GM12878 (cell line): ENCODE data around the gene HCFC1. TPM values are rescaled to one million over a fixed set of nuclear protein-coding genes. Genes with fewer than 3 reads are reported as not detected.

Source experiments
- GABPA ChIP-seq: IDR thresholded peaks from 2 replicates; pipeline ENCODE4 v1.6.1; 2014; ENCODE audit warnings: antibody characterized with exemption, low read depth, mild to moderate bottlenecking, inconsistent platforms
- GATAD2B ChIP-seq: fragments of 450-650 bp; conservative IDR thresholded peaks from 2 replicates; pipeline ENCODE4 v1.6.1; 2017; ENCODE audit warnings: low read depth, mild to moderate bottlenecking, moderate library complexity
- HDAC6 ChIP-seq: fragments of 200-600 bp; sonication (generic); IDR thresholded peaks from one replicate; pipeline ENCODE4 v1.8.0; 2017; ENCODE audit warnings: antibody characterized with exemption; ENCODE audit not compliant: unreplicated experiment
- IKZF1 ChIP-seq: fragments of 450-650 bp; conservative IDR thresholded peaks from 2 replicates; pipeline ENCODE4 v1.6.1; 2017; ENCODE audit warnings: antibody characterized with exemption, mild to moderate bottlenecking
- JUND ChIP-seq: IDR thresholded peaks from 2 replicates; pipeline ENCODE4 v1.6.1; 2012; ENCODE audit warnings: low read depth, mild to moderate bottlenecking, low read length, improper control_type of control experiment, moderate library complexity
- MEF2B ChIP-seq: fragments of 450-650 bp; IDR thresholded peaks from 2 replicates; pipeline ENCODE4 v1.6.1; 2018; ENCODE audit warnings: mild to moderate bottlenecking, moderate library complexity; ENCODE audit not compliant: partially characterized antibody, poor library complexity, severe bottlenecking
- MTA2 ChIP-seq: fragments of 450-650 bp; IDR thresholded peaks from 2 replicates; pipeline ENCODE4 v1.6.1; 2016; ENCODE audit warnings: low read depth, mild to moderate bottlenecking, moderate library complexity
- NBN ChIP-seq: fragments of 450-650 bp; IDR thresholded peaks from 2 replicates; pipeline ENCODE4 v1.6.1; 2016
- NFYB ChIP-seq: IDR thresholded peaks from 2 replicates; pipeline ENCODE4 v1.6.1; 2011; ENCODE audit warnings: low read depth, mild to moderate bottlenecking, low read length, improper control_type of control experiment, moderate library complexity; ENCODE audit not compliant: insufficient read depth
- NR2C1 ChIP-seq: fragments of 450-650 bp; IDR thresholded peaks from 2 replicates; pipeline ENCODE4 v1.6.1; 2017; ENCODE audit warnings: antibody characterized with exemption, mild to moderate bottlenecking, moderate library complexity
- POLR2A ChIP-seq: IDR thresholded peaks from 2 replicates; pipeline ENCODE4 v1.6.1; 2011; ENCODE audit warnings: low read depth, mild to moderate bottlenecking, low read length
- POU2F2 ChIP-seq: IDR thresholded peaks from 3 replicates; pipeline ENCODE4 v1.6.1; 2011; ENCODE audit warnings: low read depth, mild to moderate bottlenecking, low read length, borderline replicate concordance
- RELA ChIP-seq: fragments of 450-650 bp; IDR thresholded peaks from 2 replicates; pipeline ENCODE4 v1.8.0; 2014; ENCODE audit warnings: borderline replicate concordance; ENCODE audit not compliant: partially characterized antibody
- TCF7 ChIP-seq: IDR thresholded peaks from 2 replicates; pipeline ENCODE4 v1.6.1; 2014; ENCODE audit warnings: antibody characterized with exemption, borderline replicate concordance
- YY1 ChIP-seq: IDR thresholded peaks from 2 replicates; pipeline ENCODE4 v1.6.1; 2011; ENCODE audit warnings: low read depth, mild to moderate bottlenecking, low read length
- ZNF217 ChIP-seq: fragments of 450-650 bp; IDR thresholded peaks from 2 replicates; pipeline ENCODE4 v1.6.1; 2017; ENCODE audit warnings: antibody characterized with exemption, mild to moderate bottlenecking
- ZZZ3 ChIP-seq: IDR thresholded peaks from 2 replicates; pipeline ENCODE4 v1.6.1; 2011; ENCODE audit warnings: low read depth; ENCODE audit not compliant: control insufficient read depth, insufficient read length
- polyA plus RNA-seq, 11 experiments: library from polyadenylated mRNA; depleted of rRNA in 4 of 11; unstranded in 6 of 11; stranded (reverse) in 5 of 11; fragments of >200 nt; fragmentation: Nextera tagmentation in 4 of 11; fragmentation: Illumina TruSeq in 1 of 11; extraction: Ambion mirVana in 4 of 11; extraction: Trizol in 1 of 11; gene quantifications; 1 replicate in 1 of 11; 2 replicates in 10 of 11; pipeline versions ENCODE4 v1.2.1 to v1.2.3, GENCODE V29; 2011 to 2016; ENCODE audit warnings: inconsistent platforms in 2 of 11, missing spikeins in 2 of 11, low read depth in 1 of 11
- total RNA-seq, 4 experiments: library from RNA; depleted of rRNA in 3 of 4; stranded (reverse); fragments of >200 nt in 3 of 4; fragmentation: Illumina TruSeq in 1 of 4; extraction: Trizol in 1 of 4; gene quantifications; 2 replicates each; pipeline versions ENCODE4 v1.2.1 to v1.2.3, GENCODE V29; 2013 to 2021
- TF ChIP-seq, protein P1 (sequence below): IDR thresholded peaks from 2 replicates; pipeline ENCODE4 v1.6.1; 2011; ENCODE audit warnings: low read depth, low read length, improper control_type of control experiment, borderline replicate concordance
- TF ChIP-seq, protein P2 (sequence below): fragments of 450-650 bp; formaldehyde crosslinking; IDR thresholded peaks from 2 replicates; pipeline ENCODE4 v1.4.0; 2020; ENCODE audit warnings: mild to moderate bottlenecking, moderate library complexity
- TF ChIP-seq, protein P3 (sequence below): fragments of 450-650 bp; IDR thresholded peaks from 2 replicates; pipeline ENCODE4 v1.6.1; 2017; ENCODE audit warnings: low read depth, mild to moderate bottlenecking, moderate library complexity
- TF ChIP-seq, protein P4 (sequence below): fragments of 450-650 bp; IDR thresholded peaks from 2 replicates; pipeline ENCODE4 v1.6.1; 2017; ENCODE audit warnings: mild to moderate bottlenecking, low read depth, inconsistent platforms; ENCODE audit not compliant: poor library complexity, severe bottlenecking

Gene HCFC1
- total and polyA plus RNA-seq, 10 of the 15 experiments (the other 5 are each of a cell fraction or from before 2014, with no cell fraction given), result 3.9 to 92.7 (median 23.5) TPM

DNA sequence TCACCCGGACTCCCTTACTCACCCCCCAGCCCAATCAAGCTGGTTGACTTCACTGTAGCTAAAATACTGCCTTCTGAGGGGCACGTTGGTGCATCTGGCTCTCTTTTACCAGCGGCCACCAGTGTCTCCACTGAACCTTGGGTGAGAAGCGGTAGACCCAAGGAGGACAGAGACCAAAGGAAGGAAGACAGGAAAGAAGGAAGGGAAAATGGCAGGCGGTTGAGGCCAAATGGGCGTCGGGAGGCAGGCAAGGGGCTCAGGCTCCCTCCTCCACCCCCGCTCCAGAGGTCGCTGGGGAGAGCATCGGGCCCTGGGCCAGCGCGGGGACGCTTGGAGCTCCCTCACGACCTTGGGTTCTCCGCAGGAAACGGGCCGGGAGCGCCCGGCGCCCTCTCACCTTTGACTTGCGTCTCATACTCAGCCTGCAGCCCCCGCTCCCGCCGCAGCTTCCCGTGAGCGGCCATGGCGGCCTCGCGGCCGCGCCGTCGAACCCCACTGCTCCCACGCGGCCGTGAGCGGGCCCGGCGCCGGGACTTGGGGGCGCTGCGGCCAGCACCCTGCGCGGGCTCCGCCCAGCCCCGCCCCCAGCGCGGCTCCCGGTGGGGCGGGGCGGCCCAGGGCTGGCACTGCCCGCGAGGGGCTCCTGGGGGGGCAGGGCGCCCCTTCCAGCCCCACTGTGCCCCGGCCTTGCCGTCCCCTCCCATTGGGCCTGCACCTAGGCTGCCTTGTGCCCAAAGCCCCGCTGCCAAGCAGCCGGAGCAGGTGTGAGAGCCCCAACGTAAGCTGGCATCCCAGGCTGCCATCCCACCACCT lies 45.7 kb downstream of the HCFC1 start, which contains the start of gene ARHGAP4 (continued):
- TF ChIP-seq, protein P1, sequence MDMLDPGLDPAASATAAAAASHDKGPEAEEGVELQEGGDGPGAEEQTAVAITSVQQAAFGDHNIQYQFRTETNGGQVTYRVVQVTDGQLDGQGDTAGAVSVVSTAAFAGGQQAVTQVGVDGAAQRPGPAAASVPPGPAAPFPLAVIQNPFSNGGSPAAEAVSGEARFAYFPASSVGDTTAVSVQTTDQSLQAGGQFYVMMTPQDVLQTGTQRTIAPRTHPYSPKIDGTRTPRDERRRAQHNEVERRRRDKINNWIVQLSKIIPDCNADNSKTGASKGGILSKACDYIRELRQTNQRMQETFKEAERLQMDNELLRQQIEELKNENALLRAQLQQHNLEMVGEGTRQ, result no peak
- no peak for TF ChIP-seq JUND
- TF ChIP-seq, protein P2, sequence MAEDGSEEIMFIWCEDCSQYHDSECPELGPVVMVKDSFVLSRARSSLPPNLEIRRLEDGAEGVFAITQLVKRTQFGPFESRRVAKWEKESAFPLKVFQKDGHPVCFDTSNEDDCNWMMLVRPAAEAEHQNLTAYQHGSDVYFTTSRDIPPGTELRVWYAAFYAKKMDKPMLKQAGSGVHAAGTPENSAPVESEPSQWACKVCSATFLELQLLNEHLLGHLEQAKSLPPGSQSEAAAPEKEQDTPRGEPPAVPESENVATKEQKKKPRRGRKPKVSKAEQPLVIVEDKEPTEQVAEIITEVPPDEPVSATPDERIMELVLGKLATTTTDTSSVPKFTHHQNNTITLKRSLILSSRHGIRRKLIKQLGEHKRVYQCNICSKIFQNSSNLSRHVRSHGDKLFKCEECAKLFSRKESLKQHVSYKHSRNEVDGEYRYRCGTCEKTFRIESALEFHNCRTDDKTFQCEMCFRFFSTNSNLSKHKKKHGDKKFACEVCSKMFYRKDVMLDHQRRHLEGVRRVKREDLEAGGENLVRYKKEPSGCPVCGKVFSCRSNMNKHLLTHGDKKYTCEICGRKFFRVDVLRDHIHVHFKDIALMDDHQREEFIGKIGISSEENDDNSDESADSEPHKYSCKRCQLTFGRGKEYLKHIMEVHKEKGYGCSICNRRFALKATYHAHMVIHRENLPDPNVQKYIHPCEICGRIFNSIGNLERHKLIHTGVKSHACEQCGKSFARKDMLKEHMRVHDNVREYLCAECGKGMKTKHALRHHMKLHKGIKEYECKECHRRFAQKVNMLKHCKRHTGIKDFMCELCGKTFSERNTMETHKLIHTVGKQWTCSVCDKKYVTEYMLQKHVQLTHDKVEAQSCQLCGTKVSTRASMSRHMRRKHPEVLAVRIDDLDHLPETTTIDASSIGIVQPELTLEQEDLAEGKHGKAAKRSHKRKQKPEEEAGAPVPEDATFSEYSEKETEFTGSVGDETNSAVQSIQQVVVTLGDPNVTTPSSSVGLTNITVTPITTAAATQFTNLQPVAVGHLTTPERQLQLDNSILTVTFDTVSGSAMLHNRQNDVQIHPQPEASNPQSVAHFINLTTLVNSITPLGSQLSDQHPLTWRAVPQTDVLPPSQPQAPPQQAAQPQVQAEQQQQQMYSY (CRISPR knock-in tag), result no peak
- TF ChIP-seq MTA2, result no peak
- no peak for TF ChIP-seq NFYB
- TF ChIP-seq IKZF1, result peak; percentile 67
- peak; percentile 80 for TF ChIP-seq YY1
- no peak for TF ChIP-seq MEF2B
- TF ChIP-seq POU2F2, result no peak; the same call in 2 of the 3 replicates
- TF ChIP-seq RELA, result no peak
- TF ChIP-seq GABPA, result no peak
- TF ChIP-seq TCF7, result no peak
- TF ChIP-seq, protein P3, sequence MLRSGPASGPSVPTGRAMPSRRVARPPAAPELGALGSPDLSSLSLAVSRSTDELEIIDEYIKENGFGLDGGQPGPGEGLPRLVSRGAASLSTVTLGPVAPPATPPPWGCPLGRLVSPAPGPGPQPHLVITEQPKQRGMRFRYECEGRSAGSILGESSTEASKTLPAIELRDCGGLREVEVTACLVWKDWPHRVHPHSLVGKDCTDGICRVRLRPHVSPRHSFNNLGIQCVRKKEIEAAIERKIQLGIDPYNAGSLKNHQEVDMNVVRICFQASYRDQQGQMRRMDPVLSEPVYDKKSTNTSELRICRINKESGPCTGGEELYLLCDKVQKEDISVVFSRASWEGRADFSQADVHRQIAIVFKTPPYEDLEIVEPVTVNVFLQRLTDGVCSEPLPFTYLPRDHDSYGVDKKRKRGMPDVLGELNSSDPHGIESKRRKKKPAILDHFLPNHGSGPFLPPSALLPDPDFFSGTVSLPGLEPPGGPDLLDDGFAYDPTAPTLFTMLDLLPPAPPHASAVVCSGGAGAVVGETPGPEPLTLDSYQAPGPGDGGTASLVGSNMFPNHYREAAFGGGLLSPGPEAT, result no peak
- no peak for TF ChIP-seq NBN
- peak; percentile 71 for TF ChIP-seq POLR2A
- 0 out of 2 replicates have a peak, but pooled peaks have one; percentile 70 for TF ChIP-seq GATAD2B
- no peak for TF ChIP-seq HDAC6
- TF ChIP-seq, protein P4, sequence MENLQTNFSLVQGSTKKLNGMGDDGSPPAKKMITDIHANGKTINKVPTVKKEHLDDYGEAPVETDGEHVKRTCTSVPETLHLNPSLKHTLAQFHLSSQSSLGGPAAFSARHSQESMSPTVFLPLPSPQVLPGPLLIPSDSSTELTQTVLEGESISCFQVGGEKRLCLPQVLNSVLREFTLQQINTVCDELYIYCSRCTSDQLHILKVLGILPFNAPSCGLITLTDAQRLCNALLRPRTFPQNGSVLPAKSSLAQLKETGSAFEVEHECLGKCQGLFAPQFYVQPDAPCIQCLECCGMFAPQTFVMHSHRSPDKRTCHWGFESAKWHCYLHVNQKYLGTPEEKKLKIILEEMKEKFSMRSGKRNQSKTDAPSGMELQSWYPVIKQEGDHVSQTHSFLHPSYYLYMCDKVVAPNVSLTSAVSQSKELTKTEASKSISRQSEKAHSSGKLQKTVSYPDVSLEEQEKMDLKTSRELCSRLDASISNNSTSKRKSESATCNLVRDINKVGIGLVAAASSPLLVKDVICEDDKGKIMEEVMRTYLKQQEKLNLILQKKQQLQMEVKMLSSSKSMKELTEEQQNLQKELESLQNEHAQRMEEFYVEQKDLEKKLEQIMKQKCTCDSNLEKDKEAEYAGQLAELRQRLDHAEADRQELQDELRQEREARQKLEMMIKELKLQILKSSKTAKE, result no peak
- 0 out of 2 replicates have a peak, but pooled peaks have one; percentile 25 for TF ChIP-seq ZNF217
- TF ChIP-seq NR2C1, result peak; percentile 67
- no peak for TF ChIP-seq ZZZ3
